Measurements from ENCODE around the gene DRAM2.

GRCh38 chr1:111101854-111102642 is 37.8 kb downstream of the DRAM2 start:
- TF ChIP-seq, protein P1, sequence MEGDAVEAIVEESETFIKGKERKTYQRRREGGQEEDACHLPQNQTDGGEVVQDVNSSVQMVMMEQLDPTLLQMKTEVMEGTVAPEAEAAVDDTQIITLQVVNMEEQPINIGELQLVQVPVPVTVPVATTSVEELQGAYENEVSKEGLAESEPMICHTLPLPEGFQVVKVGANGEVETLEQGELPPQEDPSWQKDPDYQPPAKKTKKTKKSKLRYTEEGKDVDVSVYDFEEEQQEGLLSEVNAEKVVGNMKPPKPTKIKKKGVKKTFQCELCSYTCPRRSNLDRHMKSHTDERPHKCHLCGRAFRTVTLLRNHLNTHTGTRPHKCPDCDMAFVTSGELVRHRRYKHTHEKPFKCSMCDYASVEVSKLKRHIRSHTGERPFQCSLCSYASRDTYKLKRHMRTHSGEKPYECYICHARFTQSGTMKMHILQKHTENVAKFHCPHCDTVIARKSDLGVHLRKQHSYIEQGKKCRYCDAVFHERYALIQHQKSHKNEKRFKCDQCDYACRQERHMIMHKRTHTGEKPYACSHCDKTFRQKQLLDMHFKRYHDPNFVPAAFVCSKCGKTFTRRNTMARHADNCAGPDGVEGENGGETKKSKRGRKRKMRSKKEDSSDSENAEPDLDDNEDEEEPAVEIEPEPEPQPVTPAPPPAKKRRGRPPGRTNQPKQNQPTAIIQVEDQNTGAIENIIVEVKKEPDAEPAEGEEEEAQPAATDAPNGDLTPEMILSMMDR (IDR thresholded peaks at IDR 0.05 in 2 of 3, conservative IDR thresholded peaks at IDR 0.05 in 1 of 3; ENCODE audit: borderline replicate concordance in 1 of 3, insufficient read depth in 1 of 3, low read depth in 2 of 3, low read length in 2 of 3) = no peak
- TF ChIP-seq EGR1 (IDR thresholded peaks at IDR 0.05; ENCODE audit: low read depth) (no peak), POLR2A (IDR thresholded peaks at IDR 0.05; ENCODE audit: borderline replicate concordance, extremely low read depth, insufficient read depth, insufficient read length) (no peak), REST (IDR thresholded peaks at IDR 0.05; ENCODE audit: low read depth) (no peak), RAD21 (IDR thresholded peaks at IDR 0.05; ENCODE audit: low read depth) (no peak), SIN3A (IDR thresholded peaks at IDR 0.05; ENCODE audit: low read depth) (no peak), JUND (IDR thresholded peaks at IDR 0.05) (no peak), SP1 (IDR thresholded peaks at IDR 0.05; ENCODE audit: low read depth) (no peak), POLR2AphosphoS5 (IDR thresholded peaks at IDR 0.05; ENCODE audit: low read depth, low read length) (no peak), ZBTB33 (IDR thresholded peaks at IDR 0.05; ENCODE audit: extremely low read depth, insufficient replicate concordance, low read length) (no peak), EZH2 (IDR thresholded peaks at IDR 0.05) (no peak)
